GM12801 (cell line): ENCODE results near the gene SUSD2.

Experiments used
- CTCF ChIP-seq: IDR thresholded peaks from one replicate; pipeline ENCODE4 v1.5.1; 2011; ENCODE audit warnings: control low read depth; ENCODE audit not compliant: insufficient read length; ENCODE audit errors: extremely low read depth

Gene SUSD2

GRCh38 chr22:24224468-24224867 is 43.2 kb downstream of the SUSD2 start:
- TF ChIP-seq CTCF, result no peak

- no peak for TF ChIP-seq CTCF
Measured at GRCh38 chr22:24225044-24225601, 43.8 kb downstream of the SUSD2 start.

GRCh38 chr22:24225951-24226350 is 44.7 kb downstream of the SUSD2 start:
- no peak for TF ChIP-seq CTCF

GRCh38 chr22:24230911-24231656 is 49.8 kb downstream of the SUSD2 start:
- TF ChIP-seq CTCF, result no peak

GRCh38 chr22:24231706-24232105 is 50.4 kb downstream of the SUSD2 start:
- no peak for TF ChIP-seq CTCF

GRCh38 chr22:24232124-24232523 is 50.8 kb downstream of the SUSD2 start:
- TF ChIP-seq CTCF, result no peak

GRCh38 chr22:24232725-24233124 is 51.4 kb downstream of the SUSD2 start:
- TF ChIP-seq CTCF, result no peak
